Ovary (tissue), 9 donors: ENCODE data around the gene MROH7. TPM values are rescaled to one million over a fixed set of nuclear protein-coding genes. Genes with fewer than 3 reads are reported as not detected.
A peak's percentile ranks its signal among the peaks of the same experiment; 100 is the strongest.

Source experiments
- DNase-seq, 5 donors: peaks; one replicate each; pipeline ENCODE4 v3.0.0-alpha.2; 2019 to 2020
- H3K27ac ChIP-seq, 2 donors: fragments of 200-600 bp; one replicate each; pipeline versions ENCODE4 v1.5.1 to v1.8.0; 2019 to 2022
- H3K27me3 ChIP-seq: fragments of 200-600 bp; one replicate; pipeline ENCODE4 v1.8.0; 2022
- H3K36me3 ChIP-seq: fragments of 200-600 bp; sonication (generic); one replicate; pipeline ENCODE4 v1.5.1; 2019
- H3K4me1 ChIP-seq: one replicate; pipeline ENCODE4 v1.8.1; 2013; ENCODE audit warnings: mild to moderate bottlenecking, moderate library complexity; ENCODE audit not compliant: insufficient read depth
- H3K4me3 ChIP-seq: fragments of 200-600 bp; sonication (generic); one replicate; pipeline ENCODE4 v1.5.1; 2017
- H3K9me3 ChIP-seq, 2 donors: fragments of 200-600 bp in 1 of 2; sonication (generic) in 1 of 2; one replicate each; pipeline versions ENCODE4 v1.5.1 to v1.8.1; 2013 to 2019; ENCODE audit warnings: mild to moderate bottlenecking in 1 of 2, moderate library complexity in 1 of 2
- CTCF ChIP-seq, 3 donors: fragments of 450-650 bp in 2 of 3; fragments of 200-600 bp in 1 of 3; IDR thresholded peaks; one replicate each; pipeline versions ENCODE4 v1.5.1 to v1.8.0; 2016 to 2022; ENCODE audit warnings: antibody characterized with exemption in 3 of 3, mild to moderate bottlenecking in 1 of 3
- EP300 ChIP-seq: sonication (generic); formaldehyde crosslinking; IDR thresholded peaks from one replicate; pipeline ENCODE4 v1.6.1; 2017; ENCODE audit warnings: antibody characterized with exemption
- POLR2A ChIP-seq: fragments of 450-650 bp; IDR thresholded peaks from one replicate; pipeline ENCODE4 v1.6.1; 2017; ENCODE audit warnings: antibody characterized with exemption, mild to moderate bottlenecking, moderate library complexity
- WGBS, 3 donors: extraction: QIAGEN DNeasy Blood & Tissue Kit in 1 of 3; methylation state at CpG; one replicate each; pipeline versions ENCODE4 v1.1.5 to v1.1.7; 2013 to 2017; 5-methylcytosine and 5-hydroxymethylcytosine counted together
- intact Hi-C, 4 donors: fragments of 100-400 bp; cut with DNase I; formaldehyde crosslinking; loops; one replicate each; pipeline versions ENCODE4 v1.11.0 to v1.15.1; 2022 to 2023
- polyA plus RNA-seq, 2 donors: library from polyadenylated mRNA; stranded (reverse); fragments of 200-250 nt in 1 of 2; fragments of 350-450 nt in 1 of 2; fragmentation: Illumina TruSeq in 1 of 2; extraction: RNeasy Lipid Tissue Mini Kit (QIAGEN cat#74804) in 1 of 2; gene quantifications; one replicate each; pipeline ENCODE4 v1.2.3, GENCODE V29; 2013 to 2014
- total RNA-seq, 7 donors: library from RNA; depleted of rRNA in 2 of 7; stranded (reverse); fragments of >200 nt in 2 of 7; fragmentation: NEBNext Ultra II Directional in 3 of 7; extraction: Animal tissue kit (Norgen Biotek cat#: 25700) in 3 of 7; gene quantifications; one replicate each; pipeline versions ENCODE4 v1.1.0 to v1.2.4, GENCODE V29; 2016 to 2023
- donor health status: DM: no; HTN: no; CAD: no; lungs with moderate emphysema.
- donor health status: DM: no; HTN: no; CAD: no.
- donor health status: Bipolar disorder and iron deficiency.
- donor health status: DM: yes; HTN: yes; CAD: no.
- donor health status: DM: no; HTN: no; CAD: no.
- donor health status: DM: yes; HTN: yes; CAD: no.

Gene MROH7
- total and polyA plus RNA-seq, 9 donors: 3.1 to 20.9 (median 9.3) TPM

DNA sequence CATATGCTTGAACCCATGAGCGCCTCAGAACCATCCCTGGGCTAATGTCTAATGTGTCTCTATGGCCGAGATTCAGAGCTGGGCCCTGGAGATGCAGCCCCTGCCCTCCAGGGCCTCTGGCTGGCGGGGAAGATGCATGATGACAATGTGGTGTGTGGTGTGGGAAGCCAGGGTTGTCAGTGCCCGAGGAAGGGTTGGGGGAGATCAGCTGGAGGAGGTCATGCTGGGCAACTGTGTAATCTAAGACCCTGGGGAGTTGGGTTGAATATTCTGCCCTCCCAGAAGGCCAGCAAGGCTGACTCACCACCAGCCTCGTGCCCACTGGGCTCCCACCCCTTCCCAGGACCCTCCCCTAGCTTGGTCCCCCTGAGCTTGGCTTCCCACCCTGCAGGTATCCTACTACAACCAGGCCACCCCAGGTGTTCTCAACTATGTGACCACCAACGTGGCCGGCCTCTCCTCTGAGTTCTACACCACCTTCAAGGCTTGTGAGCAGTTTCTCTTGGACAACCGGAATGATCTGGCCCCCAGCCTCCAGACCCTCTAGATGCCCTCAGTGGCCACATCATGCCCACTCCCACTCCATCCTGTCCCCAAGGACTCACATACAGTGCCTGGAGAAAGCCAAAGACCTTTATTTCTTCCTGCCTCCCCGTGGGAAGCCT, 32.9 kb upstream of the MROH7 start:
- no peak overlapping the region for H3K27ac ChIP-seq
- intact Hi-C loops: no loop called here
- no peaks in the 10 kb centered on the region for H3K9me3 ChIP-seq
- TF ChIP-seq POLR2A (no peak), CTCF (IDR thresholded peaks at IDR 0.05) (no peak), EP300 (no peak)
- 74 to 91% (median 84%) methylated on average over 8 to 9 of the region's 9 CpGs for WGBS, 3 donors
- no peaks in the 10 kb centered on the region for H3K4me1 ChIP-seq
- no peaks in the 10 kb centered on the region for H3K36me3 ChIP-seq
- H3K27me3 ChIP-seq: no peaks in the 10 kb centered on the region
- H3K4me3 ChIP-seq: no peak overlapping the region
- DNase-seq: peak in 1 of 5 donors; percentile 23

DNA sequence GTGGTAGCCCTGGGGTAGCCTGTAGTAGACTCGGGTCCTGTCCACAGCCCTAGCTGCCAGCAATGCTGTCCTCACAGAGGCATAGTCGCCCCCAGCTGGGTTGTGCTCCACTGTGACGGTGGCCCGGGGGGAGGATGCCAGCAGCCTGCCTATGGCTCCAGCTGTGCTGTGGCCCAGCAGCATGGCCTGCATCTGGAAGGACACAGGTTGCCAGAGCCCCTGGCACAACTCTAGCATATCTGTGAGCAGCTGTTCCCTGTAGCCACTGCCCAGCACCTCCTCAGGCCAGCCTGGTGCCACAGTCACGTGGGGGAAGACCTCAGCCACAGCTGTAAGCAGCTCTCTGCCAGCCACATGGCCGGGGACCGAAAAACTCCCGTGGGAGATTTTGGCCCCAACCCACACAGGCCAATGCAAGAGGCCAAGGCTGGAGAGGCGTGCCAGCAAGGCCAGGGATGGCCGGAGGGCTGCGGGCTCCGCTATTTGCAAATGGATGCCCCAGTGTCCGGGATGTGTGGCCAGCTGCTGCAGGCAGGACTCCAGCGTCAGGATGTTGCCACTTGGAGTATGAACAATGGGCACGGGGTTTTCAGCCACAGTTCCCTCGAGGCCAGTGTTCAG, 32.2 kb upstream of the MROH7 start:
- intact Hi-C loops: no loop called here
- no peak overlapping the region for H3K4me3 ChIP-seq
- WGBS, 3 donors: 66 to 72% (median 67%) methylated on average over 15 to 16 of the region's 16 CpGs
- TF ChIP-seq EP300 (no peak), CTCF (IDR thresholded peaks at IDR 0.05) (no peak), POLR2A (no peak)
- H3K27ac ChIP-seq: no peak overlapping the region
- no peaks in the 10 kb centered on the region for H3K9me3 ChIP-seq
- no peaks in the 10 kb centered on the region for H3K27me3 ChIP-seq
- DNase-seq: peak in 2 of 5 donors; percentile 11 to 34
- no peaks in the 10 kb centered on the region for H3K4me1 ChIP-seq
- no peaks in the 10 kb centered on the region for H3K36me3 ChIP-seq

GRCh38 chr1:54610048-54610447, 31.5 kb upstream of the MROH7 start:
- Histone ChIP-seq H3K27me3 (no peaks in the 10 kb centered on the region), H3K4me3 (no peak overlapping the region), H3K9me3 (no peaks in the 10 kb centered on the region), H3K36me3 (no peaks in the 10 kb centered on the region), H3K27ac (no peak overlapping the region), H3K4me1 (no peaks in the 10 kb centered on the region)
- intact Hi-C loops: no loop called here
- peak in 2 of 5 donors; percentile 1 to 9 for DNase-seq
- TF ChIP-seq POLR2A (no peak), EP300 (no peak), CTCF (IDR thresholded peaks at IDR 0.05) (no peak)
- WGBS, 3 donors: 75 to 81% (median 79%) methylated on average over 6 of the region's 6 CpGs

- WGBS, 3 donors: 95 to 97% (median 96%) methylated on average over 18 of the region's 18 CpGs
- peak in 1 of 5 donors; percentile 7 for DNase-seq
Measured at GRCh38 chr1:54610601-54611580, 30.7 kb upstream of the MROH7 start.

More at GRCh38 chr1:54610601-54611580, 30.7 kb upstream of the MROH7 start:
- no peaks in the 10 kb centered on the region for H3K27me3 ChIP-seq
- TF ChIP-seq CTCF (IDR thresholded peaks at IDR 0.05) (no peak), POLR2A (no peak), EP300 (no peak)
- no peaks in the 10 kb centered on the region for H3K4me1 ChIP-seq
- H3K9me3 ChIP-seq: no peaks in the 10 kb centered on the region
- no peaks in the 10 kb centered on the region for H3K36me3 ChIP-seq
- H3K27ac ChIP-seq: no peak overlapping the region
- no peak overlapping the region for H3K4me3 ChIP-seq
- intact Hi-C loops: no loop called here
